Measurements from ENCODE around the gene KCTD18. TPM values are rescaled to one million over a fixed set of nuclear protein-coding genes. Genes with fewer than 3 reads are reported as not detected.
A peak's percentile ranks its signal among the peaks of the same experiment; 100 is the strongest.

KCTD18 gene
- total RNA-seq, 1 donor from 2014 or later = 14.6 TPM

- no peak for TF ChIP-seq CTCF (IDR thresholded peaks at IDR 0.05; ENCODE audit: unreplicated experiment)
- DNase-seq (ENCODE audit: low spot score in 2 of 2, unreplicated experiment in 2 of 2) = no peak
- H3K4me3 Mint-ChIP-seq = no peak overlapping the region
- no peaks in the 10 kb centered on the region for H3K9me3 Mint-ChIP-seq
- no peaks in the 10 kb centered on the region for H3K27me3 Mint-ChIP-seq (ENCODE audit: low read depth)
- H3K4me1 Mint-ChIP-seq = peaks cover 4% of the 10 kb centered on the region
- peaks cover 55% of the 10 kb centered on the region for H3K36me3 Mint-ChIP-seq
- peak overlapping the region; percentile 52 for H3K27ac Mint-ChIP-seq
Measured at GRCh38 chr2:200466425-200467418, 43.1 kb downstream of the KCTD18 start.

- Mint-ChIP-seq H3K9me3 (no peaks in the 10 kb centered on the region), H3K27ac (no peak overlapping the region), H3K4me1 (peaks cover 2% of the 10 kb centered on the region), H3K4me3 (no peak overlapping the region), H3K27me3 (ENCODE audit: low read depth) (no peaks in the 10 kb centered on the region), H3K36me3 (peaks cover 48% of the 10 kb centered on the region)
- no peak for DNase-seq (ENCODE audit: low spot score in 2 of 2, unreplicated experiment in 2 of 2)
- no peak for TF ChIP-seq CTCF (IDR thresholded peaks at IDR 0.05; ENCODE audit: unreplicated experiment)
Measured at GRCh38 chr2:200463452-200463851, 46.4 kb downstream of the KCTD18 start.

GRCh38 chr2:200461846-200462710, 47.8 kb downstream of the KCTD18 start:
- H3K27ac Mint-ChIP-seq = peak overlapping the region; percentile 21
- peaks cover 2% of the 10 kb centered on the region for H3K4me1 Mint-ChIP-seq
- no peak for DNase-seq (ENCODE audit: low spot score in 2 of 2, unreplicated experiment in 2 of 2)
- H3K4me3 Mint-ChIP-seq = no peak overlapping the region
- TF ChIP-seq CTCF (IDR thresholded peaks at IDR 0.05; ENCODE audit: unreplicated experiment) = no peak
- H3K27me3 Mint-ChIP-seq (ENCODE audit: low read depth) = no peaks in the 10 kb centered on the region
- no peaks in the 10 kb centered on the region for H3K9me3 Mint-ChIP-seq
- H3K36me3 Mint-ChIP-seq = peaks cover 38% of the 10 kb centered on the region

- Mint-ChIP-seq H3K4me3 (no peak overlapping the region), H3K4me1 (peaks cover 3% of the 10 kb centered on the region), H3K27ac (no peak overlapping the region), H3K36me3 (peaks cover 23% of the 10 kb centered on the region), H3K9me3 (no peaks in the 10 kb centered on the region), H3K27me3 (ENCODE audit: low read depth) (no peaks in the 10 kb centered on the region)
- no peak for TF ChIP-seq CTCF (IDR thresholded peaks at IDR 0.05; ENCODE audit: unreplicated experiment)
- no peak for DNase-seq (ENCODE audit: low spot score in 2 of 2, unreplicated experiment in 2 of 2)
Measured at GRCh38 chr2:200459101-200459500, 50.8 kb downstream of the KCTD18 start.

GRCh38 chr2:200456567-200456966, 53.3 kb downstream of the KCTD18 start:
- DNase-seq (ENCODE audit: low spot score in 2 of 2, unreplicated experiment in 2 of 2) = no peak
- TF ChIP-seq CTCF (IDR thresholded peaks at IDR 0.05; ENCODE audit: unreplicated experiment) = no peak
- Mint-ChIP-seq H3K9me3 (no peaks in the 10 kb centered on the region), H3K4me1 (peaks cover 3% of the 10 kb centered on the region), H3K27ac (no peak overlapping the region), H3K36me3 (peaks cover 10% of the 10 kb centered on the region), H3K4me3 (no peak overlapping the region), H3K27me3 (ENCODE audit: low read depth) (no peaks in the 10 kb centered on the region)
